Uterus (tissue), 2 donors: ENCODE measurements around the gene TTLL8.

ENCODE experiments used
- POLR2A ChIP-seq, 2 donors: fragments of 450-650 bp; IDR thresholded peaks; one replicate each; pipeline ENCODE4 v1.6.1; 2016; ENCODE audit warnings: antibody characterized with exemption in 2 of 2, mild to moderate bottlenecking in 1 of 2, moderate library complexity in 1 of 2
- TF ChIP-seq, protein P1 (sequence below), 4 experiments: fragments of 200-600 bp in 2 of 4; fragments of 450-650 bp in 2 of 4; sonication (generic) in 2 of 4; IDR thresholded peaks; one replicate each; pipeline ENCODE4 v1.5.1; 2016 to 2019; ENCODE audit warnings: antibody characterized with exemption in 4 of 4, mild to moderate bottlenecking in 2 of 4, moderate library complexity in 1 of 4

- TF ChIP-seq, protein P1, sequence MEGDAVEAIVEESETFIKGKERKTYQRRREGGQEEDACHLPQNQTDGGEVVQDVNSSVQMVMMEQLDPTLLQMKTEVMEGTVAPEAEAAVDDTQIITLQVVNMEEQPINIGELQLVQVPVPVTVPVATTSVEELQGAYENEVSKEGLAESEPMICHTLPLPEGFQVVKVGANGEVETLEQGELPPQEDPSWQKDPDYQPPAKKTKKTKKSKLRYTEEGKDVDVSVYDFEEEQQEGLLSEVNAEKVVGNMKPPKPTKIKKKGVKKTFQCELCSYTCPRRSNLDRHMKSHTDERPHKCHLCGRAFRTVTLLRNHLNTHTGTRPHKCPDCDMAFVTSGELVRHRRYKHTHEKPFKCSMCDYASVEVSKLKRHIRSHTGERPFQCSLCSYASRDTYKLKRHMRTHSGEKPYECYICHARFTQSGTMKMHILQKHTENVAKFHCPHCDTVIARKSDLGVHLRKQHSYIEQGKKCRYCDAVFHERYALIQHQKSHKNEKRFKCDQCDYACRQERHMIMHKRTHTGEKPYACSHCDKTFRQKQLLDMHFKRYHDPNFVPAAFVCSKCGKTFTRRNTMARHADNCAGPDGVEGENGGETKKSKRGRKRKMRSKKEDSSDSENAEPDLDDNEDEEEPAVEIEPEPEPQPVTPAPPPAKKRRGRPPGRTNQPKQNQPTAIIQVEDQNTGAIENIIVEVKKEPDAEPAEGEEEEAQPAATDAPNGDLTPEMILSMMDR (IDR thresholded peaks at IDR 0.05), result no peak
- TF ChIP-seq POLR2A (IDR thresholded peaks at IDR 0.05), result no peak
These were observed 1.8 kb upstream of the TTLL8 start for GRCh38 chr22:50059881-50060262.
